Glutamatergic neuron (in vitro differentiated cells): ENCODE data around the gene TMEM242. TPM values are rescaled to one million over a fixed set of nuclear protein-coding genes. Genes with fewer than 3 reads are reported as not detected.

Experiments
- DNase-seq: peaks from one replicate; pipeline ENCODE4 v3.0.0; 2022
- H3K27ac Mint-ChIP-seq: one replicate; pipeline ENCODE4 v1.8.0; 2020; ENCODE audit warnings: mild to moderate bottlenecking, mixed read lengths, inconsistent platforms; ENCODE audit not compliant: unreplicated experiment
- H3K27me3 Mint-ChIP-seq: one replicate; pipeline ENCODE4 v1.8.0; 2020; ENCODE audit warnings: mild to moderate bottlenecking, moderate library complexity, mixed read lengths, inconsistent platforms; ENCODE audit not compliant: unreplicated experiment
- H3K36me3 Mint-ChIP-seq: one replicate; pipeline ENCODE4 v1.8.0; 2020; ENCODE audit warnings: mild to moderate bottlenecking, mixed read lengths, inconsistent platforms; ENCODE audit not compliant: unreplicated experiment
- H3K4me1 Mint-ChIP-seq: one replicate; pipeline ENCODE4 v1.8.0; 2020; ENCODE audit warnings: mild to moderate bottlenecking, low read depth, mixed read lengths, inconsistent platforms; ENCODE audit not compliant: unreplicated experiment
- H3K4me3 Mint-ChIP-seq: one replicate; pipeline ENCODE4 v1.8.0; 2020; ENCODE audit warnings: mild to moderate bottlenecking, mixed read lengths, inconsistent platforms; ENCODE audit not compliant: unreplicated experiment
- H3K9me3 Mint-ChIP-seq: one replicate; pipeline ENCODE4 v1.8.0; 2020; ENCODE audit warnings: mild to moderate bottlenecking, moderate library complexity, mixed read lengths, inconsistent platforms; ENCODE audit not compliant: unreplicated experiment
- long read RNA-seq: library from polyadenylated mRNA; unstranded; transcript quantifications from one replicate; pipeline ENCODE4 v2.0.0, GENCODE V29; 2020; ENCODE audit not compliant: unreplicated experiment
- total RNA-seq: library from RNA; stranded (reverse); fragmentation: NEBNext Ultra II Directional; extraction: Animal tissue kit (Norgen Biotek cat#: 25700); gene quantifications from one replicate; pipeline ENCODE4 v1.2.1, GENCODE V29; 2021; ENCODE audit not compliant: unreplicated experiment
- TF ChIP-seq, protein P1 (sequence below): fragments of 200-600 bp; sonication (generic); IDR thresholded peaks from one replicate; pipeline ENCODE4 v1.5.0; 2021; ENCODE audit not compliant: partially characterized antibody, unreplicated experiment

The TMEM242 gene
- total RNA-seq = 19.7 TPM
- long read RNA-seq, full-length matches to known transcripts = 25 of 26 reads
- long read RNA-seq, partial matches to known transcripts = 0 of 26 reads
- long read RNA-seq, other reads (novel, unspliced or antisense) = 1 of 26 reads

GRCh38 chr6:157323255-157323965 is at the start of gene TMEM242:
Gene TMEM242, minus strand, starts transcription at chr6:157323519. Its CDS starts 20 bp downstream, at chr6:157323499.
- TF ChIP-seq, protein P1, sequence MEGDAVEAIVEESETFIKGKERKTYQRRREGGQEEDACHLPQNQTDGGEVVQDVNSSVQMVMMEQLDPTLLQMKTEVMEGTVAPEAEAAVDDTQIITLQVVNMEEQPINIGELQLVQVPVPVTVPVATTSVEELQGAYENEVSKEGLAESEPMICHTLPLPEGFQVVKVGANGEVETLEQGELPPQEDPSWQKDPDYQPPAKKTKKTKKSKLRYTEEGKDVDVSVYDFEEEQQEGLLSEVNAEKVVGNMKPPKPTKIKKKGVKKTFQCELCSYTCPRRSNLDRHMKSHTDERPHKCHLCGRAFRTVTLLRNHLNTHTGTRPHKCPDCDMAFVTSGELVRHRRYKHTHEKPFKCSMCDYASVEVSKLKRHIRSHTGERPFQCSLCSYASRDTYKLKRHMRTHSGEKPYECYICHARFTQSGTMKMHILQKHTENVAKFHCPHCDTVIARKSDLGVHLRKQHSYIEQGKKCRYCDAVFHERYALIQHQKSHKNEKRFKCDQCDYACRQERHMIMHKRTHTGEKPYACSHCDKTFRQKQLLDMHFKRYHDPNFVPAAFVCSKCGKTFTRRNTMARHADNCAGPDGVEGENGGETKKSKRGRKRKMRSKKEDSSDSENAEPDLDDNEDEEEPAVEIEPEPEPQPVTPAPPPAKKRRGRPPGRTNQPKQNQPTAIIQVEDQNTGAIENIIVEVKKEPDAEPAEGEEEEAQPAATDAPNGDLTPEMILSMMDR = peak; percentile 38
- Mint-ChIP-seq H3K36me3 (no peaks in the 10 kb centered on the region), H3K4me3 (peak within 1 kb of the TSS; percentile 99), H3K27ac (peak within 1 kb of the TSS; percentile 98), H3K9me3 (peaks cover 6% of the 10 kb centered on the region), H3K27me3 (peaks cover 7% of the 10 kb centered on the region), H3K4me1 (no peaks in the 10 kb centered on the region)
- DNase-seq = peak; percentile 94

DNA sequence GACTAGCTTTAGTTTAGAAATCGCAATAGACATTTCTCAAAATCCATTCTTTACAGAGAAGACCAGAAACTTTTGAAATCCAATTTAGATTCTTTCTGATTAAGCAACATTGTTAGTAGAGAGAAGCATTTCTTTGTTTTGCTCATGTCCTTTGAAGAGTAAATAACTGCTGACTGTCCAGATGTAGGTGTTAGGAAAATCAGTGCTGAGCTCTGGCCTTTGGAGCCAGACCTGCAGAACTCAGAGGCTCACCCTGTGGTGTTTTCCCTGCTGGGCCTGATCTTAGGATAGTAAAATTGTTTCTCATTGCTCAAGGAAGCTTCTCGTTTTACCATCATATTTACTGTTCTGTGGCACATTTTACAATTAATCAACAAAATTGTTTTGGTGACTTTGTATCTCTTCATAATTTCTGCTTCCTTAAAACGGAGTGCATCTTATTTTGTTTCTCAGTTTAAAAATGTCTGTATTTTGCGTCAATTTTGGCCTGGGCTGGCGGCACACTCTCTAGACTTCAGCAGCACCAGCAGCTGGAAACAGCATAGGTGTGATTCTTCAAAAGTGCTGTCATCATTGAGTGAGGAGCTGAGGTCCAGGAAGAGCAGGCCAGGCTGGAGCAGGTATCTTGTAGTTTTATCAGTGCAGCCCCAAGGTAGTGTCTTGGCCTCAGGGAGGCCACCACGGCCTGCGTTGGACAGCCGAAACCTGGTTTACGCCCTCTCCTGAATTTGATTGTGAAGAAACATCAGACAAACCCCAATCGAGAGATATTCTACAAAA is 49.4 kb upstream of the TMEM242 start:
- TF ChIP-seq, protein P1 = no peak
- no peak for DNase-seq
- H3K4me1 Mint-ChIP-seq = peaks cover 18% of the 10 kb centered on the region
- H3K9me3 Mint-ChIP-seq = peaks cover 2% of the 10 kb centered on the region
- H3K27ac Mint-ChIP-seq = no peak overlapping the region
- peaks cover 4% of the 10 kb centered on the region for H3K27me3 Mint-ChIP-seq
- no peaks in the 10 kb centered on the region for H3K36me3 Mint-ChIP-seq
- no peak overlapping the region for H3K4me3 Mint-ChIP-seq

- no peaks in the 10 kb centered on the region for H3K9me3 Mint-ChIP-seq
- TF ChIP-seq, protein P1 = no peak
- H3K27ac Mint-ChIP-seq = no peak overlapping the region
- peaks cover 4% of the 10 kb centered on the region for H3K27me3 Mint-ChIP-seq
- no peak overlapping the region for H3K4me3 Mint-ChIP-seq
- no peaks in the 10 kb centered on the region for H3K36me3 Mint-ChIP-seq
- peaks cover 4% of the 10 kb centered on the region for H3K4me1 Mint-ChIP-seq
- no peak for DNase-seq
These were observed 47.4 kb upstream of the TMEM242 start for GRCh38 chr6:157370755-157371154.

GRCh38 chr6:157368359-157369049 is 45.2 kb upstream of the TMEM242 start:
- Mint-ChIP-seq H3K4me1 (no peaks in the 10 kb centered on the region), H3K36me3 (no peaks in the 10 kb centered on the region), H3K27me3 (peaks cover 4% of the 10 kb centered on the region), H3K4me3 (no peak overlapping the region), H3K27ac (no peak overlapping the region), H3K9me3 (no peaks in the 10 kb centered on the region)
- TF ChIP-seq, protein P1 = no peak
- DNase-seq = no peak
